HG02571 (cell line): Measurements from ENCODE around the gene OR52I2.

Experiments used
- ATAC-seq: cut with Tn5 transposase; IDR thresholded peaks from one replicate; pipeline ENCODE4 v1.9.1; 2021; ENCODE audit warnings: mild to moderate bottlenecking, moderate library complexity; ENCODE audit not compliant: unreplicated experiment

The OR52I2 gene

DNA sequence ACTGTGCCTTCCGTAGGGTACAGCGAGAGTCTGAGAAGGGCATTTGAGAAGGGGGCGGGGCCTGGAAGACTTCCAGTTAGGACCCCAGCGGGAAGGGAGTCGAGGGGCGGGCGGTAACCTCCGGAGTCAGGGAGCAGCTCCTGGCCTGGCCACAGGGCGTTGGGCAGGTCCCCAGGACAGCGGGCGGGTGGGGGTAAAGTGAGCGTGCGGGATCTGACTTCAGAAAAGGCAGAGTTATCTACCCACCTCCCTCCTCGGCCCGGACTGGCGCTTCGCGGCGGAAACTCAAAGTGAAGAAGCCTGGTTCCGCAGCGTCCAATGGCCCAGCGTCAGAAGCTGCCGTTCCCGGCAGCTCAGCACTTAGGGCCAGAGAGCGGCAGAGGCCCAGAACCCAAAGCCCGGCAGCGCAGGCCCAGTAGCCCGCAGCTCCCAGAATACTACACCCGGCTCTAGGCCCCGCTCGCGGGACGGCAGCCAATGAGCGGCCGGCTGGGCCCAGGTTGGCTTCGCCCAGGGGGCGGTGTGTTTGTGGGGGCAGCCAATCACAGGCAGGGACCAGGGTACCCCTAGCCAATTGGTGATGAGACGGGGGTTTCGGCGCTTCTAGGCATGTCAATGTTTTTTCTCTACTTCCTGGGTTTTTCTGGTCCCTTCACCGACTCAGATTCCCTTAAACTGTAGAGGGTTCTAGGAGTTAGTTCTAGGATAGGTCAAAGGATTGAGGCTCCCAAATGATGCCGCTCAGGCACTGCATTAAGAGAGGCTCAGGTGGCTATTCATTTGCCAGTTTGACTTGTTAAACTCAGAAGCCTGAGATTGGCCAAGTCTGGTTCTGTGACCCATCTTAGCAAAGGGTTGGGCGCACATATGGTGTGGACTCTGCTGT is 26.5 kb downstream of the OR52I2 start, which contains the start of gene TRIM68:
Gene TRIM68, minus strand, starts transcription at position 451 of the 886 bp plus-strand sequence. CDS start 2,727 bp downstream, outside the sequence.
- ATAC-seq, result peak; percentile 100

GRCh38 chr11:4610258-4610935 is 28.9 kb downstream of the OR52I2 start:
- no peak for ATAC-seq

DNA sequence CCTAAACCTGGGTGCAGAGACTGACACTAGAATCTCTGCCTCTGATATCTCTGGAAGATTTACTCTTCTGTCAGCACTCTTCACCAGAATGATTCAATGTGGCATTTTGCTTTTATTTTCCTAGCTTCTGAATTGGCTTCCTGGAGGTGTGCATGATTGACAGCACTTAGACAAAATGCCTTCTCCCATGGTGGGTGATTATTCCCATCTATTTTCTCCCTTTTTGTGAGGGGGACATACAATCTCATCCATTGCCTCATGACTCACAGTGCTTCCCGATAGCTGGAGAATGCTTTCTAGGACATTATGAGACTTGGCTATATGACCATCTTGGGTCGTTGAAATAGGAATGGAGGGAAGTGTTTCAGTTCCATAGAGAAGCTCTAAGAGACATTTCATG is 30.4 kb downstream of the OR52I2 start:
- no peak for ATAC-seq

DNA sequence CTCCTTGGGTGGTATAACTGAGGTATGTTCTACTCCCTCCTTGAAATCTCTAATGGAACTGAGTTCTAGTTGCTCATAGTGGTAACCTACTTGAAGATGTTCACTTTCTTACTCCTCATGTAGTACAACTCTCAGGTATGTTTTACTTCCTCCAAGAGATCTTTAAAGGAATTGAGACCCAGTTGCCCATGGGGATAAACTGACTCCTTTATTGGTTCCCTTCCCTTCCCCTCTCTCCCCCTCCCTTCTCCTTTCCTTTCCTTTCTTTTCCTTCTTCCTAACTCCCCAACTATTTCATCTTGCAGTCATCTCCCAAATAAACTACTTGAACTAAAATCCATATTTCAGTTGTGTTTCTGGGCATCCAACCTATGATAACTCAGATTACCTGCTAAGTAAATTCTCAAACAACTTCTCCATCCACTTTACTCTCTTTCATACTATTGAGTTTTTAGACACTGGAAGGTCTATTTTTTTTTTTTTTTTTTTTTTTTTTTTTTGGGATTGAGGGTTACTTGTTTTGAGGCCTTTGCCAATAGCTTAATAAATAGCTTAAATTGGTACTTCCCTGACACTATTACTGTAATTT is 34.4 kb downstream of the OR52I2 start:
- no peak for ATAC-seq

GRCh38 chr11:4619514-4619913 is 38.0 kb downstream of the OR52I2 start:
- ATAC-seq, result no peak

- no peak for ATAC-seq
These were observed 44.9 kb downstream of the OR52I2 start for GRCh38 chr11:4626207-4627099.

GRCh38 chr11:4636136-4636535 is 54.6 kb downstream of the OR52I2 start:
- no peak for ATAC-seq

DNA sequence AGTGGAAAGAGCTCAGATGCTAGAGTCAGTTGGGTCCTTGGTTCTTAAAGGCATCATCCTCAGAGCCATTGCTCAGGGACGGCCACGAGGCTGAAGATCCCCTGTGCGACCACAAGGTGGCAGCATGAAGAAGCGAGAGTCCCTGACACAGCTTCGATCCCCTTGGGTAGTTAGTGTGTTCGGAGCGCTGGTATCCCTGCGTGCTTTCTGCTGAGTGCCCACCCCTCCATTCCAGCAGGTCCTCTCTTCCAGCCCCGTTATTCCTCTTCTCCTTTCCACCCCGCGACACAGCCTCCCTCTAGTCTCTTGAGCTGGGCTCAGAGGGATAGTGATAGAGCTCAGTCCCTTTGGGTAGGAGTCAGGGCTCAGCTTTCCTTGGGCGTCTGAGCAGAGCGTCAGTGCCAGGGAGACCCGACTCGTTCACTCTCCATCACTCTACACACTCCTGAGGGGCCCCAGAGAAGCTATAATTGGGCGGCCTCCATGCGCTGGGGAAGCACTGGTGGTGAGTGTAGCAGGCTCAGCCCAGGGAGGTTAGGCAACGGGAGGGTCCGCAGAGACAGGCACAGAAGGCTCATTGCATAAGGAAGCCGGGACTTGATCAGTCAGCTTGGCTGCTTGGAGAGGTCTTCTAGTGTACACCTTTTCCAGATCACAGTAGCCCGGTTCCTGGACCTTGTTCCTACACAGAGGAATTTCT is 55.6 kb downstream of the OR52I2 start, which contains the start of gene OR51D1:
Gene OR51D1, plus strand, starts transcription at position 516 of the 700 bp plus-strand sequence. CDS start 2,314 bp downstream, outside the sequence.
- ATAC-seq, result peak; percentile 88

DNA sequence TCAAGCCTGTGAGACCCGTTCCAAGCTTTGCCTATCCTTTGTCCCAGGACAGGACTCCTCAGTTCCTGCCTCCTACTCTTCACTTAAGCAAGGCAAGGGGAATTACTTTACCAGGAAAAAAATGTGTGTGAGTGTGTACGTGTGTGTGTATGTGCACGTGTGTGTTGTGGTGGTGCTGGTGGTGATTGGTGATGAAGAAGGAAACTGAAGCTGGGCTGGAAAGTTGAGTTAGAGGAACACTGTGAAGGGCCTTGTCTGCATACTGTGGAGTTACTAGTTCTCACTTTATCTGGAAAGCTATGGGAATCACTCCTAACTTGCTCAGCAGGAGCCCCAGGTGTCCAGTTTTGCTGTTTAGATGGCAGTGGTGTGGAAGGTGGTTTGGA is 56.1 kb downstream of the OR52I2 start:
- ATAC-seq, result no peak

GRCh38 chr11:4639931-4640330 is 58.4 kb downstream of the OR52I2 start:
- no peak for ATAC-seq

- no peak for ATAC-seq
These were observed 60.0 kb downstream of the OR52I2 start for GRCh38 chr11:4641501-4641900.

GRCh38 chr11:4642043-4642442 is 60.5 kb downstream of the OR52I2 start:
- no peak for ATAC-seq
